Measurements from ENCODE around the gene MISP. TPM values are rescaled to one million over a fixed set of nuclear protein-coding genes. Genes with fewer than 3 reads are reported as not detected.

MISP gene
- total and polyA plus RNA-seq, 2 experiments from 2014 or later = 0.27 to 0.28 TPM

DNA sequence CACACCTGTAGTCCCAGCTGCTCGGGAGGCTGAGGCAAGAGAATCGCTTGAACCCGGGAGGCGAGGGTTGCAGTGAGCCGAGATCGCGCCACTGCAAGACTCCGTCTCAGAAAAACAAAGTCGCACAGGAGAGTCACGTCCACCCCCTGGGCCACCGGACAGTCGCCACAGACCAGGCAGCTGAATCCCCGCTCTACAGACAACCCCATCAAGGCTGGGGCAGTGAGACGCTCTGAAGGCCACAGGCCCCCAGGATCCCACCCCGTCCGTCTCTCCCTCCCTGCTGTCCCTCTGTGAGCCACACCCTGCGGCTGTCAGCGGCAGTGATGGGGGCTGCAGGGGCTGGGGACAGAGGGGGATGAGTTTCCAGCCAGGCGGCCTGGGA is 30.9 kb downstream of the MISP start:
- peaks cover 14% of the 10 kb centered on the region for H3K27me3 Mint-ChIP-seq (ENCODE audit: insufficient read depth, low read depth, poor library complexity)
- Histone ChIP-seq H3K27me3 (ENCODE audit: insufficient read depth) (no peaks in the 10 kb centered on the region), H3K27ac (ENCODE audit: low read depth) (peak overlapping the region; percentile 94), H3K36me3 (ENCODE audit: insufficient read depth) (no peaks in the 10 kb centered on the region), H3K9me2 (ENCODE audit: insufficient read depth) (no peaks in the 10 kb centered on the region), H3K4me3 (peak overlapping the region; percentile 52), H3K4me1 (ENCODE audit: insufficient read depth) (peaks cover 27% of the 10 kb centered on the region), H3K79me2 (replicated peaks; ENCODE audit: insufficient read depth) (peaks cover 25% of the 10 kb centered on the region), H4K20me1 (replicated peaks; ENCODE audit: insufficient read depth) (no peaks in the 10 kb centered on the region), H3K4me2 (peak overlapping the region; percentile 78), H3F3A (replicated peaks; ENCODE audit: low read depth) (peaks cover 22% of the 10 kb centered on the region; the same call in 1 of the 2 replicates), H2AFZ (no peak overlapping the region)
- peaks cover 20% of the 10 kb centered on the region for H3K4me1 Mint-ChIP-seq
- no peaks in the 10 kb centered on the region for H3K36me3 Mint-ChIP-seq (ENCODE audit: low read depth)
- no peak for DNase-seq (ENCODE audit: low spot score)
- no peaks in the 10 kb centered on the region for H3K9me3 Mint-ChIP-seq
- no peak for ATAC-seq
- TF ChIP-seq, protein P1, sequence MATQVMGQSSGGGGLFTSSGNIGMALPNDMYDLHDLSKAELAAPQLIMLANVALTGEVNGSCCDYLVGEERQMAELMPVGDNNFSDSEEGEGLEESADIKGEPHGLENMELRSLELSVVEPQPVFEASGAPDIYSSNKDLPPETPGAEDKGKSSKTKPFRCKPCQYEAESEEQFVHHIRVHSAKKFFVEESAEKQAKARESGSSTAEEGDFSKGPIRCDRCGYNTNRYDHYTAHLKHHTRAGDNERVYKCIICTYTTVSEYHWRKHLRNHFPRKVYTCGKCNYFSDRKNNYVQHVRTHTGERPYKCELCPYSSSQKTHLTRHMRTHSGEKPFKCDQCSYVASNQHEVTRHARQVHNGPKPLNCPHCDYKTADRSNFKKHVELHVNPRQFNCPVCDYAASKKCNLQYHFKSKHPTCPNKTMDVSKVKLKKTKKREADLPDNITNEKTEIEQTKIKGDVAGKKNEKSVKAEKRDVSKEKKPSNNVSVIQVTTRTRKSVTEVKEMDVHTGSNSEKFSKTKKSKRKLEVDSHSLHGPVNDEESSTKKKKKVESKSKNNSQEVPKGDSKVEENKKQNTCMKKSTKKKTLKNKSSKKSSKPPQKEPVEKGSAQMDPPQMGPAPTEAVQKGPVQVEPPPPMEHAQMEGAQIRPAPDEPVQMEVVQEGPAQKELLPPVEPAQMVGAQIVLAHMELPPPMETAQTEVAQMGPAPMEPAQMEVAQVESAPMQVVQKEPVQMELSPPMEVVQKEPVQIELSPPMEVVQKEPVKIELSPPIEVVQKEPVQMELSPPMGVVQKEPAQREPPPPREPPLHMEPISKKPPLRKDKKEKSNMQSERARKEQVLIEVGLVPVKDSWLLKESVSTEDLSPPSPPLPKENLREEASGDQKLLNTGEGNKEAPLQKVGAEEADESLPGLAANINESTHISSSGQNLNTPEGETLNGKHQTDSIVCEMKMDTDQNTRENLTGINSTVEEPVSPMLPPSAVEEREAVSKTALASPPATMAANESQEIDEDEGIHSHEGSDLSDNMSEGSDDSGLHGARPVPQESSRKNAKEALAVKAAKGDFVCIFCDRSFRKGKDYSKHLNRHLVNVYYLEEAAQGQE (IDR thresholded peaks at IDR 0.05; ENCODE audit: unreplicated experiment) = no peak
- no peak for TF ChIP-seq POLR2AphosphoS5 (IDR thresholded peaks at IDR 0.05; ENCODE audit: low read depth)
- no peak for TF ChIP-seq NANOG (IDR thresholded peaks at IDR 0.05; ENCODE audit: borderline replicate concordance)
- TF ChIP-seq JUNB (IDR thresholded peaks at IDR 0.05; ENCODE audit: unreplicated experiment) = no peak
- TF ChIP-seq STAT1 (IDR thresholded peaks at IDR 0.05; ENCODE audit: unreplicated experiment) = no peak
- no peak for TF ChIP-seq EZH2 (IDR thresholded peaks at IDR 0.05; ENCODE audit: low read depth, unreplicated experiment)
- TF ChIP-seq ZNF114 (CRISPR knock-in tag; IDR thresholded peaks at IDR 0.05) = no peak
- TF ChIP-seq, protein P2, sequence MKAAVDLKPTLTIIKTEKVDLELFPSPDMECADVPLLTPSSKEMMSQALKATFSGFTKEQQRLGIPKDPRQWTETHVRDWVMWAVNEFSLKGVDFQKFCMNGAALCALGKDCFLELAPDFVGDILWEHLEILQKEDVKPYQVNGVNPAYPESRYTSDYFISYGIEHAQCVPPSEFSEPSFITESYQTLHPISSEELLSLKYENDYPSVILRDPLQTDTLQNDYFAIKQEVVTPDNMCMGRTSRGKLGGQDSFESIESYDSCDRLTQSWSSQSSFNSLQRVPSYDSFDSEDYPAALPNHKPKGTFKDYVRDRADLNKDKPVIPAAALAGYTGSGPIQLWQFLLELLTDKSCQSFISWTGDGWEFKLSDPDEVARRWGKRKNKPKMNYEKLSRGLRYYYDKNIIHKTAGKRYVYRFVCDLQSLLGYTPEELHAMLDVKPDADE (IDR thresholded peaks at IDR 0.05) = no peak
- TF ChIP-seq, protein P3, sequence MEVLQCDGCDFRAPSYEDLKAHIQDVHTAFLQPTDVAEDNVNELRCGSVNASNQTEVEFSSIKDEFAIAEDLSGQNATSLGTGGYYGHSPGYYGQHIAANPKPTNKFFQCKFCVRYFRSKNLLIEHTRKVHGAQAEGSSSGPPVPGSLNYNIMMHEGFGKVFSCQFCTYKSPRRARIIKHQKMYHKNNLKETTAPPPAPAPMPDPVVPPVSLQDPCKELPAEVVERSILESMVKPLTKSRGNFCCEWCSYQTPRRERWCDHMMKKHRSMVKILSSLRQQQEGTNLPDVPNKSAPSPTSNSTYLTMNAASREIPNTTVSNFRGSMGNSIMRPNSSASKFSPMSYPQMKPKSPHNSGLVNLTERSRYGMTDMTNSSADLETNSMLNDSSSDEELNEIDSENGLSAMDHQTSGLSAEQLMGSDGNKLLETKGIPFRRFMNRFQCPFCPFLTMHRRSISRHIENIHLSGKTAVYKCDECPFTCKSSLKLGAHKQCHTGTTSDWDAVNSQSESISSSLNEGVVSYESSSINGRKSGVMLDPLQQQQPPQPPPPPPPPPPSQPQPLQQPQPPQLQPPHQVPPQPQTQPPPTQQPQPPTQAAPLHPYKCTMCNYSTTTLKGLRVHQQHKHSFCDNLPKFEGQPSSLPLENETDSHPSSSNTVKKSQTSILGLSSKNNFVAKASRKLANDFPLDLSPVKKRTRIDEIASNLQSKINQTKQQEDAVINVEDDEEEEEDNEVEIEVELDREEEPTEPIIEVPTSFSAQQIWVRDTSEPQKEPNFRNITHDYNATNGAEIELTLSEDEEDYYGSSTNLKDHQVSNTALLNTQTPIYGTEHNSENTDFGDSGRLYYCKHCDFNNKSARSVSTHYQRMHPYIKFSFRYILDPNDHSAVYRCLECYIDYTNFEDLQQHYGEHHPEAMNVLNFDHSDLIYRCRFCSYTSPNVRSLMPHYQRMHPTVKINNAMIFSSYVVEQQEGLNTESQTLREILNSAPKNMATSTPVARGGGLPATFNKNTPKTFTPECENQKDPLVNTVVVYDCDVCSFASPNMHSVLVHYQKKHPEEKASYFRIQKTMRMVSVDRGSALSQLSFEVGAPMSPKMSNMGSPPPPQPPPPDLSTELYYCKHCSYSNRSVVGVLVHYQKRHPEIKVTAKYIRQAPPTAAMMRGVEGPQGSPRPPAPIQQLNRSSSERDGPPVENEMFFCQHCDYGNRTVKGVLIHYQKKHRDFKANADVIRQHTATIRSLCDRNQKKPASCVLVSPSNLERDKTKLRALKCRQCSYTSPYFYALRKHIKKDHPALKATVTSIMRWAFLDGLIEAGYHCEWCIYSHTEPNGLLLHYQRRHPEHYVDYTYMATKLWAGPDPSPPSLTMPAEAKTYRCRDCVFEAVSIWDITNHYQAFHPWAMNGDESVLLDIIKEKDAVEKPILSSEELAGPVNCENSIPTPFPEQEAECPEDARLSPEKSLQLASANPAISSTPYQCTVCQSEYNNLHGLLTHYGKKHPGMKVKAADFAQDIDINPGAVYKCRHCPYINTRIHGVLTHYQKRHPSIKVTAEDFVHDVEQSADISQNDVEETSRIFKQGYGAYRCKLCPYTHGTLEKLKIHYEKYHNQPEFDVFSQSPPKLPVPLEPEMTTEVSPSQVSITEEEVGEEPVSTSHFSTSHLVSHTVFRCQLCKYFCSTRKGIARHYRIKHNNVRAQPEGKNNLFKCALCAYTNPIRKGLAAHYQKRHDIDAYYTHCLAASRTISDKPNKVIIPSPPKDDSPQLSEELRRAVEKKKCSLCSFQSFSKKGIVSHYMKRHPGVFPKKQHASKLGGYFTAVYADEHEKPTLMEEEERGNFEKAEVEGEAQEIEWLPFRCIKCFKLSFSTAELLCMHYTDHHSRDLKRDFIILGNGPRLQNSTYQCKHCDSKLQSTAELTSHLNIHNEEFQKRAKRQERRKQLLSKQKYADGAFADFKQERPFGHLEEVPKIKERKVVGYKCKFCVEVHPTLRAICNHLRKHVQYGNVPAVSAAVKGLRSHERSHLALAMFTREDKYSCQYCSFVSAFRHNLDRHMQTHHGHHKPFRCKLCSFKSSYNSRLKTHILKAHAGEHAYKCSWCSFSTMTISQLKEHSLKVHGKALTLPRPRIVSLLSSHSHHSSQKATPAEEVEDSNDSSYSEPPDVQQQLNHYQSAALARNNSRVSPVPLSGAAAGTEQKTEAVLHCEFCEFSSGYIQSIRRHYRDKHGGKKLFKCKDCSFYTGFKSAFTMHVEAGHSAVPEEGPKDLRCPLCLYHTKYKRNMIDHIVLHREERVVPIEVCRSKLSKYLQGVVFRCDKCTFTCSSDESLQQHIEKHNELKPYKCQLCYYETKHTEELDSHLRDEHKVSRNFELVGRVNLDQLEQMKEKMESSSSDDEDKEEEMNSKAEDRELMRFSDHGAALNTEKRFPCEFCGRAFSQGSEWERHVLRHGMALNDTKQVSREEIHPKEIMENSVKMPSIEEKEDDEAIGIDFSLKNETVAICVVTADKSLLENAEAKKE (CRISPR knock-in tag; IDR thresholded peaks at IDR 0.05) = no peak
- no peak for TF ChIP-seq EZH2phosphoT487 (IDR thresholded peaks at IDR 0.05; ENCODE audit: unreplicated experiment)
- TF ChIP-seq, protein P4, sequence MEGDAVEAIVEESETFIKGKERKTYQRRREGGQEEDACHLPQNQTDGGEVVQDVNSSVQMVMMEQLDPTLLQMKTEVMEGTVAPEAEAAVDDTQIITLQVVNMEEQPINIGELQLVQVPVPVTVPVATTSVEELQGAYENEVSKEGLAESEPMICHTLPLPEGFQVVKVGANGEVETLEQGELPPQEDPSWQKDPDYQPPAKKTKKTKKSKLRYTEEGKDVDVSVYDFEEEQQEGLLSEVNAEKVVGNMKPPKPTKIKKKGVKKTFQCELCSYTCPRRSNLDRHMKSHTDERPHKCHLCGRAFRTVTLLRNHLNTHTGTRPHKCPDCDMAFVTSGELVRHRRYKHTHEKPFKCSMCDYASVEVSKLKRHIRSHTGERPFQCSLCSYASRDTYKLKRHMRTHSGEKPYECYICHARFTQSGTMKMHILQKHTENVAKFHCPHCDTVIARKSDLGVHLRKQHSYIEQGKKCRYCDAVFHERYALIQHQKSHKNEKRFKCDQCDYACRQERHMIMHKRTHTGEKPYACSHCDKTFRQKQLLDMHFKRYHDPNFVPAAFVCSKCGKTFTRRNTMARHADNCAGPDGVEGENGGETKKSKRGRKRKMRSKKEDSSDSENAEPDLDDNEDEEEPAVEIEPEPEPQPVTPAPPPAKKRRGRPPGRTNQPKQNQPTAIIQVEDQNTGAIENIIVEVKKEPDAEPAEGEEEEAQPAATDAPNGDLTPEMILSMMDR (conservative IDR thresholded peaks at IDR 0.05; ENCODE audit: low read depth in 2 of 2) = no peak
- TF ChIP-seq CREB1 (CRISPR knock-in tag; IDR thresholded peaks at IDR 0.05; ENCODE audit: low read depth) = no peak
- TF ChIP-seq ZNF331 (CRISPR knock-in tag; IDR thresholded peaks at IDR 0.05; ENCODE audit: low read depth) = no peak
- H3K4me3 Mint-ChIP-seq = no peak overlapping the region
- H3K27ac Mint-ChIP-seq = no peak overlapping the region
